Inflammatory macrophage treated with lipopolysaccharide for 1 hour (primary cell): ENCODE results near the gene INPP5D.
"Not testable (repeated sequence)": the region's sequence is repeated elsewhere in the genome, so short reads cannot be mapped to it uniquely, and the experiment has no call there.

ENCODE experiments used
- DNase-seq, 2 donors: peaks; one replicate each; pipeline ENCODE4 v3.0.0-alpha.2; 2020 to 2022

Gene INPP5D

GRCh38 chr2:233152541-233152940 is 92.4 kb downstream of the INPP5D start:
- DNase-seq: no peak

GRCh38 chr2:233153146-233153798 is 93.1 kb downstream of the INPP5D start:
- DNase-seq: no peak

GRCh38 chr2:233156001-233156400 is 95.9 kb downstream of the INPP5D start:
- DNase-seq: no peak

- DNase-seq: not testable (repeated sequence)
These were observed 96.3 kb downstream of the INPP5D start for GRCh38 chr2:233156461-233156860.

DNA sequence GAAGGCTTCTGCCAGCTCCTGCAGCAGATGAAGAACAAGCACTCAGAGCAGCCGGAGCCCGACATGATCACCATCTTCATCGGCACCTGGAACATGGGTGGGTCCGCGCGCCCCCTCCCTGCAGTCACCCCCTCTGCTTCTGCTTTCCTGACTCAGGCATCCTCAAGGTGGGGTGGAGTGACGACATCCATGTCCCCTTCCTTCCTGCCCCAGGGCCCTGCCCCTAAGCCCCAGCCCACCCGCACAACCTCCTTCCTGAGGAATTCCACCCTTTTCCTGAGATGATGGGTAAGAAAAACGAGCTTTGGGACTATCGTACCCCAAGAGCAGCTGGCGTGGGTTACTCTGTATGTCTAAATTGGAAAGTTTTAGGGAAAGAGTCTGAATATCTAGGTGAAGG is 101.6 kb downstream of the INPP5D start:
- no peak for DNase-seq

GRCh38 chr2:233162770-233163169 is 102.6 kb downstream of the INPP5D start:
- no peak for DNase-seq

DNA sequence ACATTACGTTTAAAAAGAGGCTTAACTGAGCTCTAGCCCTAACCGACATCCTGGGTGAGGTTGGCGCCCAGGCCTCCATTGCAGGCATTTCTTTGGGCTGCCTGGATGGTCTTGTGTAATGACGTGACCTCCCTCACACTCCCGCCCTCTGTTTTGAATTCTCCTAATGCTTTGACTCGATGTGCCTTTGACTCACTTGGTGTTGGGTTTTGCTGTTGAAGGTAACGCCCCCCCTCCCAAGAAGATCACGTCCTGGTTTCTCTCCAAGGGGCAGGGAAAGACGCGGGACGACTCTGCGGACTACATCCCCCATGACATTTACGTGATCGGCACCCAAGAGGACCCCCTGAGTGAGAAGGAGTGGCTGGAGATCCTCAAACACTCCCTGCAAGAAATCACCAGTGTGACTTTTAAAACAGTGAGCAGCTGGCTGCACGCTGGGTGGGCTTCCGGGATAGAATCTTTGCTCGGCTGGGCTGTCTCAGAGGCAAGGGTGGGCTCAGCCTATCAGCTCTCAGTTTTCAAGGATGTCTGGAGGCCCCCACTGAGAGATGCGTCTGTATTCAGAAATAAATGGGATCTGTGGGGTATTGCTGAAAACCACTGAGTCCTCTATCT is 103.5 kb downstream of the INPP5D start:
- DNase-seq: no peak

DNA sequence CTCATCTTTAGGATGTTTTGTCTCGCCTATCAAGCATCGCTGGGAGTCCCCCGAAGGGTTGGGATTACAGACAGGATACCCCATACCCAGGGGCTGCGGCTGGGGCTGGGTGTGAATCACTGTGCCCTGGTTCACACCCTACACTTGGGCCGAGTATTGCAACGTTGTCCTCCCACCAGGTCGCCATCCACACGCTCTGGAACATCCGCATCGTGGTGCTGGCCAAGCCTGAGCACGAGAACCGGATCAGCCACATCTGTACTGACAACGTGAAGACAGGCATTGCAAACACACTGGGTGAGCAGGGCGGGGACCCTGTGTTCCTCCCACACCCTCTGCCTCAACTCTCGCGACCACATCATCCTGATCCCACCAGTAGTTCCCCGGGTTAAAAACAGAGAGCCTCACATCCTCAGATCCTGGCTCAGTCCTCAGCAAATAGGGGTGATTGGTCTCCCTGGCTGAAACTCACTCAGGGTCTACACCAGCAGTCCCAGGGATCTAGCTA is 104.0 kb downstream of the INPP5D start:
- DNase-seq: peak in 1 of 2 donors; percentile 6

DNA sequence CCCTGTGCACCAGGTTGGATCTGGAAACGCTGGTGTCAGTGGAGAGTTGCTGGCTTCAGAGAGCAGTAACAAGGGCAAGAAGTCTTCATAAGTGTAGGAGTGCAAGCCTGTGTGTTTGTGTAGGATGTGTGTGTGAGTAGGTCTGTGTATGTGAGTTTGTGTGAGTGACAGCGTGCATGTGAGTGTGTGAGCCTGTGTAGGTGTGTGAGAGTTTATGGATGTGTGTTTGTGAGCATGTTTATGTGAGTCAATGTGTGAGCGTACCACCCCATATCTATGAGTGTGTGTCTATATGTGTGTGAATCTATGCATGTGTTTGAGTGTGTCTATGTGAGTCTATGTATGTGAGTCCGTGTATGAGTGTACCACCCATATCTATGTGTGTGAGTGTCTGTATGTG is 104.8 kb downstream of the INPP5D start:
- no peak for DNase-seq

GRCh38 chr2:233165543-233165894 is 105.4 kb downstream of the INPP5D start:
- DNase-seq: no peak

GRCh38 chr2:233165895-233166661 is 105.9 kb downstream of the INPP5D start:
- DNase-seq: peak; percentile 77

DNA sequence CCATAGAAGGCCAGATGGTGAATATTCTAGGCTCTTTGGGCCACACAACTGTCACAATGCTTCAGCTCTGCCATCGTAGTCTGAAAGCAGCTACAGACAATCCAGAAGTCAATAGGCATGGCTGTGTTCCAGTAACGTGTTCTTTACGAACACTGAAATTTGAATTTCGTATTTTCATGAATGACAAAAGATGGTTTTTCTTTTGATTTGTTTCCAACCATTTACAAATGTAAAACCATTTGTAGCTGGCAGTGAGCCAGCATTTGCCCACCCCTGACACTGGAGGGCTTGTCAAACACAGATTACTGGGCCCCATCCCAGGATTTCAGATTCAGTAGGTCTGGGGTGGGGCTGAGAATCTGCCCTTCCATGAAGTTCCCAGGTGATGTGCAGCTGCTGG is 108.3 kb downstream of the INPP5D start:
- DNase-seq: no peak

DNA sequence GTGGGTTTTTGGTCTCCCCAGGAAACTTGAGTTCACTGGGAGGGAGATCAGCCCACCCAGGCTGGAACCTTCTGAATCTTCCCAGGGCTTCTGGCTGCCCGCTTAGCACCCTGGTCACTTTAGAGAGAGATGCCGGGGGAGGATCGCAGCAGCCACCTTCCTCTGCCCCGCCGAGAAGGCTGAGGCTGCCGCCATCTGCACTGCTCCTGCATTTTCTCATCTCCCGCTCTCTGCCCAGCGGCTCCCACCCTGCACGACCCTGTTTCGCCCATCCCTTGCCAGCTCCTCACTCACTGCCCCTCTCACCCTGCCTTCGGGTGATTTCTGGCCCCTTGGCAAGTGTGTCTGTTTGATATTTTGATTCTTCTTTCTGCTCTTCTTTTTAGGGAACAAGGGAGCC is 108.8 kb downstream of the INPP5D start:
- DNase-seq: no peak

- no peak for DNase-seq
These were observed 111.2 kb downstream of the INPP5D start for GRCh38 chr2:233171344-233171743.

- DNase-seq: no peak
These were observed 113.0 kb downstream of the INPP5D start for GRCh38 chr2:233173115-233173514.

DNA sequence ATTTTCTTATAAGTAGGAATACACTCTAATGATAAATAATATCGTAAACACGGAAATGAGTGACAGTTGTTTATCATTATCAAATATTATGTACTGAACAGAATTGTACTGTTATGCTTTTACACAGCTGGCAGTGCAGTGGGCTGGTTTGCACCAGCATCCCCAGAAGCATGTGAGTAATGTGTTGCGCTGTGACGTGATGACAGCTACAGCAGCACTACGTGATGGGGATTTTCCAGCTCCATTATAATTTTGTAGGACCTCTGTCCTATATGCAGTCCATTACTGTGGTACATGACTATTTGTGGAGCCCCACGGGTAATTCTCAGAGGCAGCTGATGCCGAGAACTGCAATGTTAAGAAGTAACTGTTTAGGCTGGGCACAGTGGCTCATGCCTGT is 114.0 kb downstream of the INPP5D start:
- peak in 1 of 2 donors; percentile 9 for DNase-seq

- no peak for DNase-seq
These were observed 119.1 kb downstream of the INPP5D start for GRCh38 chr2:233178994-233179847.

- DNase-seq: peak in 1 of 2 donors; percentile 38
These were observed 119.8 kb downstream of the INPP5D start for GRCh38 chr2:233179848-233180366.

DNA sequence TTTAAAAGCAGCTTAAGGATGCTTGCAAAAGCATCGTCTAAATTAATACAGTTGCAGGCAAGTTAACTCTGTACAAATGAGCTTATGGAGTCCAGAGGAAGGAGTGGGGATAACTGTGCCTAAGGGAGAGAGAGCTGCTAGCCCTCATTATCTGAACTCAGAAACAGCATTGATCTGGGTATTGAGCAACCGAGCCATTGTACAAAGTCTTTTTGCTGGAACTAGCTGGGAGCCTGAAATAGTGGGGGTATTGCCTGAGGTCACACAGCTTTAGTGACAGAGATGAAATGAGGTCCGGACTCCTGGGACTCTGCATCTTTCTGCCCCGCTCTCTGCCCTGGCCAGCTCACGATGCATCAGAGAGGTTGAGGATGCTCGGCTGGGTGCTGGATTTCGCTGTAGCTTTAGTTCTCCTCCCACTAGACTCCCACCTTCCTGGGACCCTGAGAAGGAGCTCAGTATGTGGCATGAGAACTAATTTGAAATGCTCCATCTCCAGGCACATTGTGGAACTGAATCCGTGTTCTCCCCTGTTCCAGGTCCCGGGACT is 123.8 kb downstream of the INPP5D start:
- DNase-seq: no peak

DNA sequence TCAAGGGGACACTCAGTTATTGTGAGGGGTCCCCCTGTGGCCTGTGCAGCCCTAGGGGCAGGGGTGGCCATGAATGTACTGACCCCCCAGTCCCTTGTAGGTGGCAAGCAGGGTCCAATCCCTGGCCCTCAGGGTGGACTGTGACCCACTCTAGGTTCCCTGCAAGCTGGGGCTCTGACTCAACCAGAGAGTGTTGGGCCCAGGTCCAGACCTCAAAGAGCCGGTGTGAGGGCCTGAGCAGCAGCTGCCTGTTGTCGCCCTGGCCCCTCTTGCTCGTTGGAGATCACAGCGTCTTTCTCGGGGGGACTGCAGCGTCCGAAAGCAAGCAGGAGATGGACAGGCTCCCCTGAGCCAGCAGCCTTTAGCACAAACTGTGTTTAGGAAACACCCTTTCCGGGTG is 124.5 kb downstream of the INPP5D start:
- no peak for DNase-seq

DNA sequence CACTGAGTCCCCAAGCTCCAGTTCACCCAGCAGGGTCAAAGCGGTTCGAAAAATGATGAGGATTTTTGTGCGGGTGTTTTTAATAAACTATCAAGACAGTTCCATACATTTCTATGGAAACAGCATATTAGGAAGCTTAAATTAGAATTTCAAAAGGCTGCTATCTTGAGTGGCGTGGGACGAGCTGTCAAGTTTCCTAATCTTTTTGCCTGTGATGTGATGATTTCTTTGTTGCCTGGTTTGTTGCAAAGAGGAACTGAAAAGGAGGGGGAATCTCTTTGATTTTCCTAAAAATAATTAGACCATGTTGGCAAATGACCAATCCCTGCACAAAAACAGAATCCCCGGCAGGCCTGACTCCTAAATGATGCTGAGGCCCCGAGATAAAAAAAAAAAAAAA is 125.2 kb downstream of the INPP5D start:
- DNase-seq: peak; percentile 53 to 81

GRCh38 chr2:233185963-233186362 is 125.8 kb downstream of the INPP5D start:
- DNase-seq: peak; percentile 41 to 65
